HL-60/S4 treated with phorbol 12-myristate 13-acetate at 8.2 ng/mL for 4 days and 3 days (cell line): ENCODE data around the gene GABBR2.
"Not testable (repeated sequence)": the region's sequence is repeated elsewhere in the genome, so short reads cannot be mapped to it uniquely, and the experiment has no call there.

Experiments
- in situ Hi-C: fragments of 300-500 bp; cut with MboI; formaldehyde crosslinking; loops from 2 replicates; pipeline ENCODE4 v1.15.0; 2022; ENCODE audit warnings: low sequenced_read_pairs

Gene GABBR2

GRCh38 chr9:98597236-98597771, 111.4 kb downstream of the GABBR2 start:
- in situ Hi-C loops = no loop called here

DNA sequence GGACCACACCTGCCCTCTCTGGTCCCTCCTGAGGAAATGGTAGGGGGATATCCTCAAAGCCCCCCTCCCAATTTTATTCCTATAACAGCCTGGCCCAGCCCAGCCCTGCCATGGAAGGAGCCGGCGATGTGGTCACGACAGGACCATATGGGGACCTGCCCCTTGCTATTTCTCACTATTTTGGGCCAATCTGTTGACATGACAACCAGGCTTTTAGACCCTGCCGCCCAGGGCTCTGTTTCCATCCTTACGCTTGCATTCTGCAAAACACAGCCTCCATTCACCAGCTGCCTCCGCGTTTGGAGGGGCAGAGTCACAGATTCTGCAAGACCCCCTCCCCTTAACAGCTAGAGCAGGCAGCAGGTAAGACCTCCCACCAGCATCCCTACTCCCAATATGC, 112.2 kb downstream of the GABBR2 start:
- in situ Hi-C loops = no loop called here

- in situ Hi-C loops = no loop called here
These were observed 114.1 kb downstream of the GABBR2 start for GRCh38 chr9:98594546-98595160.

- in situ Hi-C loops = no loop called here
These were observed 115.1 kb downstream of the GABBR2 start for GRCh38 chr9:98593354-98594253.

- in situ Hi-C loops = no loop called here
These were observed 117.0 kb downstream of the GABBR2 start for GRCh38 chr9:98591696-98592095.

GRCh38 chr9:98590101-98590500, 118.6 kb downstream of the GABBR2 start:
- in situ Hi-C loops = no loop called here

DNA sequence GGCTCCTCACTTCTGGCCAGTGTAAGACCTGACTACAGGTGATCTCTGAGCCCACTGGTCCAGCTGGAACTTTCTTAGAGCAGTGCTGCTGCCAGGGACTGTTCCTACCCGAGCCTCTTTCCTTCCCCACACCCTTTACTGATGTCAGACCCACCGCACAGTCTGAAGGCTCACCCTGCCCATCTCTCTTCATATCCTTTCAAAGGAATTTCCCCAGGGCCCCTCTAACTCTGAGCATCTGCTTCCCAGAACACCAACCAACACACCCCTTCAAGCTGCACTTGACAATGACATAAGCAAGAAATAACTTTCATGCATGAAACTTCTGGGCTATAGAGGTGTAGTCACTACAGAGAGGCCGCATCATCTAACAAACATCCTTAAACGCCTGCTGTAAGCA, 119.6 kb downstream of the GABBR2 start:
- in situ Hi-C loops = no loop called here

- in situ Hi-C loops = not testable (repeated sequence)
These were observed 123.8 kb downstream of the GABBR2 start for GRCh38 chr9:98584853-98585438.

DNA sequence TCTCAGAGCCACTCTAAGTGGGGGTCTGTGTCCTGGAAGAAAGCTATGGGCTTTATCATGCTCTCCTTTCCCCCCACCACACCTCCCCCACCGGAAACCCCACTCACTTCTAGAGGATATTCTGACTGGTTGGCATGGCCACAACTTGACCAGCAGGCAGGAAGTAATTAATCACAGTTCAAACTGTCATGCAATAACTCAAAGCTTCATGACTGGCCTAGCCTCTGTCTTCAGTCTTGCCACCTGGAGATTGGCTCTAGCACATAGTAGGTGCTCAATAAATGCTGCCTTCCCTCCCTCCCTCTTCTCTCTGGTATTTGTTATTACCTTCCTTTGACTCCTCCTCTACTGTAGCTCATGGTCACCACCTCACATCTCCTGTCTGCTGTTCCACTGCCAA, 124.7 kb downstream of the GABBR2 start:
- in situ Hi-C loops = no loop called here

DNA sequence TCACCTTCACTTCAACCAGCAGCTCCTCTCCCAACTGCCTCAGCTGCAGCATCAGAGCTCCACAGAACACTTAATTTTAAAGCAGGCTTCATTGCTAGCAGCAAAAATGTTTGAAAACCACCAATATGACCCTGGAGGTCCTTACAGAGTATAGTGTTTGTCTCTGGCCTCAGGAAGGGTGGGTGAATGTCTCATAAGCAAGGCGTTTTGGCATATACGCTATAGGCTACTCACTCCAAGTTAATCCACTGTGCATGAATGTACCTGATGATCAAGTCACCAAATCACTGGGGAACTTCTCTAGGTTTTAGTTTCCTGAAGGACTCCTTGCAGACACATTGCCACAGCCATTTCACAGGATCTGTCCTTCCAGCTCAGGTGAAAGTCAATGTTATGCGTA, 125.3 kb downstream of the GABBR2 start:
- in situ Hi-C loops = no loop called here

DNA sequence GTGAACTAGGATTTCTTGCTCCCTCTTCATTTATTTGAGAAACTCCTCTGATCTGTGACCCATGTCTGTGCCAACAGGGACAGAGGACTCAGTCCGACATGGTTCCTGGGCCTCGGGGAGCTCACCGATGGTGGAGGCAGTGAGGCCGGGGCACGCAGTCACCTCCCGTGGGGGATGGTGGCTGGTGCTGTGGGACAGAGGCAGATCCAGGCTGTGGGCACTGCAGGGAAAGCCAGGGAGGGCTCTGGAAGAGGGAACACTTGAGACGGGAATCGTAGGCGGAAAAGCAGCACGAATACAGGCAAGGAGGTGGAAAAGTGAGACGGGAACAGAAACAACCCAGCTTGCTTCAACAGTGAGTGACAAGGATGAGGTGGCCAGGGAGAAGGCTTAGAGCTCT, 127.8 kb downstream of the GABBR2 start:
- in situ Hi-C loops = no loop called here

DNA sequence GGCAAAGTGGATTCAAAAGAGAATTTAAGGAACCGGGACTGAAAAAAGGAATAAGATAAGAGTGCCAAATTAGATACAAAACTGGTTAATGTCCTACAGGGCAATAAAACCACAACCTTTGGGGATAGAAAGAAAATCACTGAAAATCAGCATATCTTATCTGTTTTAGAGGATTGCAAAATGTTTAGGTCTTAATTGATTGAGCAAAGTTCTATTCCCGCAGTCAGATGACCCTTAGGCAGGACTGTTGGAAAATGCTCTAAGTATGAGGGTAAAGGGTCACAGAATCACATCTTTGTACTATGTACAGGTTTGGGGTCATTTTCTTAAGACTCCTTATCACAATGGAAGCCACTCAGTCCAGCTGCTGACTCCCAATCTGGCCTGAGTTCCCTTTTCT, 129.0 kb downstream of the GABBR2 start:
- in situ Hi-C loops = no loop called here

DNA sequence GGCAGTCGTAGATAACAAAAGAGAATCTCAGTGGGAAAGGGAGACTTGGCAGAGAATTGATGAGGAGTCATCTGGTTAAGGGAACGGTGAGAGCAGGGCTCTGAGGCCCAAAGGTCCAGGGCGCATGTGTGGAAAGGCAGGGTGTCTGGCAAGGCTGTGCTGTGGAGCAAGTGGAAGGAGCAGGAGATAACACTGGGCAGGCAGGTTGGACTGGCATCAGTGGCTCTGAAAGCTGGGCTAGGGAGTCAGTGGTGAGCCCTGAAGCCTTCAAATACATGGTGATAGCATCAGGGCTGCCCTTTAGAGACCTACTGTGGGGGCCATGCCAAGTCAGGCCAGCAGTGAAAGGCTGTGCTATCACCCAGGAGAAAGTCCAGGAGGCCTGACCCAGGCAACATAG, 131.3 kb downstream of the GABBR2 start:
- in situ Hi-C loops = no loop called here

GRCh38 chr9:98576859-98577258, 131.9 kb downstream of the GABBR2 start:
- in situ Hi-C loops = no loop called here

DNA sequence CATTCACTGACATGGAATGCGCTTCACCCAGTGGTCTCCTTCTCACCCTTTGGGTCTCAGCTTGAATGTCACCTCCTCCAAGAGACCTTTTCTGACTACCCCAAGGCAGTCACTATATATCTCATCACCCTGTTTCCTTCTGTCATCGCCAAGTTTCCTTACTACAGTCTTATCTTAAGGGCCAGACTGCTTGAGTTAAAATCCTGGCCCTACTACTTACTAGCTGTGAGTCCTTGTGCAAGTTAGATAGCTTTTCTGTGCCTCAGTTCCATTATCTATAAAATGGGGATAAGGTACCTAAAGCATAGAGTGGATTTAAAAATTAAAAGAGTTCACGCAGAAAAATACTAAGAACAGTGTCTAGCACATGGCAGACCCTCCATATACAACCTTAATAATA, 132.4 kb downstream of the GABBR2 start:
- in situ Hi-C loops = no loop called here

GRCh38 chr9:98575379-98576346, 133.1 kb downstream of the GABBR2 start:
- in situ Hi-C loops = no loop called here

GRCh38 chr9:98573749-98574278, 134.9 kb downstream of the GABBR2 start:
- in situ Hi-C loops = no loop called here

DNA sequence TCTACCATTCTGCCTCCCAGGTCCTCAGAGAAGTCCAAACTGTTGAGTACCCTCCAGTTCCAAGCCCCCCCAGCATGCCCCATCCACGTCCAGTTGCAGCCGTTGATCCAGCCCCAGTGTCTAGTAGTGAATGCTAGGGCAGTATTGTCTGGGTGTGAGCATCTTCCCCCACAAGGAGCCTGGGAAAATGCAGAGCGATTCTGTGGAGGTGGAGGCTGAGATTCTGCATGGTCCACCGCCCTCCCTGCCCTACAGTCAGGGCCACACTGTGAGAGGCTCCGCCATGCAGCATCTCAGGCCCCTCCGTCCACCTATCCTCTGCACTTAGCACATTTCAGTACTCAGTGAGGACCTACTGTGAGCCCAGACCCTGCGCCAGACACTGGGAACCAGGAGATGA, 135.9 kb downstream of the GABBR2 start:
- in situ Hi-C loops = no loop called here

- in situ Hi-C loops = no loop called here
These were observed 136.6 kb downstream of the GABBR2 start for GRCh38 chr9:98572054-98572627.

- in situ Hi-C loops = no loop called here
These were observed 137.1 kb downstream of the GABBR2 start for GRCh38 chr9:98571643-98572042.
